H1 (cell line): ENCODE results near the gene CELF4. TPM values are rescaled to one million over a fixed set of nuclear protein-coding genes. Genes with fewer than 3 reads are reported as not detected.

ENCODE experiments used
- CTCF ChIA-PET: fragments of 300-600 bp; sonication (Branson Sonifier 250); formaldehyde crosslinking; loops from one replicate; lab custom pipeline; 2021; ENCODE audit not compliant: partially characterized antibody; lab: Charles Lee
- POLR2A ChIA-PET: fragments of 300-600 bp; sonication (Branson Sonifier 250); formaldehyde crosslinking; loops from one replicate; lab custom pipeline; 2021; ENCODE audit warnings: inconsistent platforms; ENCODE audit not compliant: partially characterized antibody; lab: Charles Lee
- DNase-seq, 2 experiments: peaks; one replicate each; pipeline versions ENCODE4 v3.0.0 to v3.0.0-alpha.2; 2010 to 2022; ENCODE audit warnings: low spot score in 2 of 2, low read depth in 1 of 2, mixed read lengths in 1 of 2
- FAIRE-seq: peaks from 2 replicates; lab custom pipeline; 2011; peaks lifted over from hg19 to GRCh38; lab: Jason Lieb, UNC
- H2AFZ ChIP-seq: 2 replicates; pipeline ENCODE4 v1.8.1; 2012; ENCODE audit warnings: low read length, inconsistent platforms
- H2AK5ac ChIP-seq: 2 replicates; pipeline ENCODE4 v1.6.1; 2013; ENCODE audit warnings: low read depth, low read length
- H2BK120ac ChIP-seq: replicated peaks from 2 replicates; pipeline ENCODE3; 2013; ENCODE audit warnings: low read depth, low read length, inconsistent platforms
- H2BK12ac ChIP-seq: 2 replicates; pipeline ENCODE4 v1.6.1; 2013; ENCODE audit warnings: low read depth, low read length
- H2BK15ac ChIP-seq: 2 replicates; pipeline ENCODE4 v1.6.1; 2013; ENCODE audit warnings: low read length
- H2BK20ac ChIP-seq: 2 replicates; pipeline ENCODE4 v1.6.1; 2013; ENCODE audit warnings: low read length
- H2BK5ac ChIP-seq: 2 replicates; pipeline ENCODE4 v1.6.1; 2013; ENCODE audit warnings: low read depth, low read length
- H3K14ac ChIP-seq: 2 replicates; pipeline ENCODE4 v1.6.1; 2013; ENCODE audit warnings: inconsistent platforms; ENCODE audit not compliant: insufficient read length
- H3K18ac ChIP-seq: 2 replicates; pipeline ENCODE4 v1.6.1; 2013; ENCODE audit warnings: low read length; ENCODE audit errors: extremely low read depth
- H3K23ac ChIP-seq: 2 replicates; pipeline ENCODE4 v1.6.1; 2013; ENCODE audit warnings: inconsistent platforms; ENCODE audit not compliant: insufficient read length
- H3K23me2 ChIP-seq: 2 replicates; pipeline ENCODE4 v1.6.1; 2013; ENCODE audit warnings: low read depth, low read length
- H3K27ac ChIP-seq: 2 replicates; pipeline ENCODE4 v1.6.1; 2011; ENCODE audit warnings: low read depth, low read length, inconsistent platforms
- H3K27me3 ChIP-seq, 4 experiments: replicated peaks in 1 of 4; 1 replicate in 1 of 4; 2 replicates in 3 of 4; pipeline versions ENCODE4 v1.6.1 to v1.8.1; 2011 to 2013; ENCODE audit warnings: low read length in 3 of 4, mild to moderate bottlenecking in 3 of 4, inconsistent platforms in 2 of 4, mixed read lengths in 2 of 4, moderate library complexity in 1 of 4; ENCODE audit not compliant: control insufficient read depth in 3 of 4, insufficient read depth in 3 of 4; ENCODE audit errors: extremely low read depth in 1 of 4
- H3K36me3 ChIP-seq, 4 experiments: 2 replicates each; pipeline versions ENCODE4 v1.6.1 to v1.8.1; 2011 to 2013; ENCODE audit warnings: mild to moderate bottlenecking in 4 of 4, low read length in 3 of 4, moderate library complexity in 2 of 4, control low read depth in 1 of 4, inconsistent platforms in 1 of 4; ENCODE audit not compliant: insufficient read depth in 4 of 4, control insufficient read depth in 2 of 4
- H3K4ac ChIP-seq: replicated peaks from 2 replicates; pipeline ENCODE3; 2013; ENCODE audit warnings: low read length, low read depth, mixed read lengths, inconsistent platforms; ENCODE audit not compliant: insufficient read length
- H3K4me1 ChIP-seq, 4 experiments: replicated peaks in 1 of 4; 1 replicate in 1 of 4; 2 replicates in 3 of 4; pipeline versions ENCODE4 v1.6.1 to v1.8.1; 2011 to 2013; ENCODE audit warnings: low read length in 3 of 4, inconsistent platforms in 2 of 4, mixed read lengths in 1 of 4; ENCODE audit not compliant: insufficient read depth in 4 of 4, control insufficient read depth in 3 of 4
- H3K4me2 ChIP-seq, 2 experiments: 2 replicates each; pipeline versions ENCODE4 v1.6.1 to v1.8.1; 2011 to 2013; ENCODE audit warnings: low read depth in 2 of 2, low read length in 2 of 2, control low read depth in 1 of 2, inconsistent platforms in 1 of 2, mild to moderate bottlenecking in 1 of 2; ENCODE audit not compliant: insufficient read depth in 1 of 2
- H3K4me3 ChIP-seq, 4 experiments: fragments of 200-600, 300-600 bp in 1 of 4; sonication (generic), shearing (Covaris generic), sonication (Bioruptor Twin) in 1 of 4; 2 replicates each; pipeline versions ENCODE4 v1.5.1 to v1.8.1; 2011 to 2016; ENCODE audit warnings: low read length in 4 of 4, low read depth in 3 of 4, control low read depth in 2 of 4, inconsistent platforms in 2 of 4, mild to moderate bottlenecking in 2 of 4, mixed read lengths in 1 of 4, moderate library complexity in 1 of 4; ENCODE audit not compliant: insufficient read depth in 2 of 4; ENCODE audit errors: extremely low read depth in 1 of 4
- H3K56ac ChIP-seq: replicated peaks from 2 replicates; pipeline ENCODE3; 2013; ENCODE audit warnings: low read depth, mild to moderate bottlenecking, mixed read lengths, low read length, inconsistent platforms; ENCODE audit not compliant: insufficient read length
- H3K79me1 ChIP-seq: 2 replicates; pipeline ENCODE4 v1.6.1; 2013; ENCODE audit warnings: low read depth, low read length, control low read depth
- H3K79me2 ChIP-seq, 2 experiments: 2 replicates each; pipeline versions ENCODE4 v1.6.1 to v1.8.1; 2012 to 2013; ENCODE audit warnings: low read length in 2 of 2, mild to moderate bottlenecking in 2 of 2, inconsistent platforms in 1 of 2; ENCODE audit not compliant: insufficient read depth in 2 of 2, control insufficient read depth in 1 of 2
- H3K9ac ChIP-seq, 4 experiments: replicated peaks in 1 of 4; 1 replicate in 1 of 4; 2 replicates in 3 of 4; pipeline versions ENCODE4 v1.6.1 to v1.8.1; 2011 to 2013; ENCODE audit warnings: low read depth in 3 of 4, low read length in 3 of 4, control low read depth in 2 of 4, mild to moderate bottlenecking in 2 of 4, moderate library complexity in 2 of 4, inconsistent platforms in 1 of 4; ENCODE audit errors: extremely low read depth in 1 of 4
- H3K9me3 ChIP-seq, 2 experiments: 2 replicates each; pipeline versions ENCODE4 v1.6.1 to v1.8.1; 2012 to 2013; ENCODE audit warnings: mild to moderate bottlenecking in 2 of 2, moderate library complexity in 2 of 2, control low read depth in 1 of 2, inconsistent platforms in 1 of 2, low read depth in 1 of 2, low read length in 1 of 2, mixed read lengths in 1 of 2; ENCODE audit not compliant: insufficient read depth in 2 of 2
- H4K20me1 ChIP-seq, 2 experiments: replicated peaks in 1 of 2; 2 replicates each; pipeline versions ENCODE3 to v1.8.1; 2011 to 2013; ENCODE audit warnings: inconsistent platforms in 2 of 2, low read length in 2 of 2, mild to moderate bottlenecking in 1 of 2; ENCODE audit not compliant: insufficient read depth in 2 of 2, control insufficient read depth in 1 of 2
- H4K5ac ChIP-seq: 2 replicates; pipeline ENCODE4 v1.6.1; 2013; ENCODE audit warnings: low read length, low read depth, mixed read lengths, inconsistent platforms; ENCODE audit not compliant: insufficient read length
- H4K8ac ChIP-seq: 2 replicates; pipeline ENCODE4 v1.8.0; 2013; ENCODE audit warnings: mild to moderate bottlenecking, moderate library complexity, low read length, inconsistent platforms; ENCODE audit not compliant: insufficient read depth; ENCODE audit errors: extremely low read depth
- H4K91ac ChIP-seq: replicated peaks from 2 replicates; pipeline ENCODE3; 2013; ENCODE audit warnings: low read length, mixed read lengths, inconsistent platforms; ENCODE audit not compliant: insufficient read length
- ATF2 ChIP-seq: IDR thresholded peaks from 2 replicates; pipeline ENCODE4 v1.6.1; 2012; ENCODE audit warnings: low read length, inconsistent platforms
- CBX5 ChIP-seq: fragments of 300-800, 300-1000 bp; sonication (generic); IDR thresholded peaks from 2 replicates; pipeline ENCODE4 v1.7.1; 2016; ENCODE audit warnings: antibody characterized with exemption, low read length, low read depth
- EGR1 ChIP-seq: IDR thresholded peaks from 2 replicates; pipeline ENCODE4 v1.6.1; 2011; ENCODE audit warnings: low read depth, low read length, borderline replicate concordance
- HDAC6 ChIP-seq: IDR thresholded peaks from one replicate; pipeline ENCODE4 v1.7.1; 2012; ENCODE audit warnings: low read depth, mild to moderate bottlenecking, inconsistent platforms, low read length, moderate library complexity
- RAD21 ChIP-seq, 2 experiments: IDR thresholded peaks in 1 of 2; conservative IDR thresholded peaks in 1 of 2; 2 replicates each; pipeline ENCODE4 v1.6.1; 2011; ENCODE audit warnings: low read depth in 2 of 2, low read length in 2 of 2, improper control_type of control experiment in 1 of 2, inconsistent platforms in 1 of 2, mild to moderate bottlenecking in 1 of 2, moderate library complexity in 1 of 2
- SP2 ChIP-seq: IDR thresholded peaks from 2 replicates; pipeline ENCODE4 v1.6.1; 2012; ENCODE audit warnings: mild to moderate bottlenecking, low read length, inconsistent platforms
- WGBS, 2 experiments: shearing (Covaris generic) in 1 of 2; methylation state at CpG; one replicate each; pipeline versions ENCODE4 v1.1.6 to v1.1.7; 2013 to 2015; ENCODE audit warnings: low lambda C conversion rate in 2 of 2, mixed read lengths in 2 of 2, inconsistent platforms in 1 of 2, low coverage in 1 of 2, missing lambda C conversion rate in 1 of 2; ENCODE audit not compliant: insufficient replicate concordance in 2 of 2, insufficient coverage in 1 of 2, insufficient read length in 1 of 2; ENCODE audit errors: extremely low coverage in 1 of 2, missing lambda C conversion rate in 1 of 2; 5-methylcytosine and 5-hydroxymethylcytosine counted together
- polyA plus RNA-seq, 7 experiments: library from polyadenylated mRNA; depleted of rRNA in 3 of 7; stranded (reverse) in 5 of 7; unstranded in 2 of 7; fragments of >200 nt in 5 of 7; fragments of 200-250 nt in 2 of 7; gene quantifications; 1 replicate in 5 of 7; 2 replicates in 1 of 7; 4 replicates in 1 of 7; pipeline versions ENCODE4 v1.2.1 to v1.2.3, GENCODE V29; 2011 to 2013; ENCODE audit warnings: missing spikeins in 2 of 7, mixed read lengths in 2 of 7
- total RNA-seq: library from RNA; stranded (reverse); fragmentation: NEBNext Ultra II Directional; extraction: Animal tissue kit (Norgen Biotek cat#: 25700); gene quantifications from 2 replicates; pipeline ENCODE4 v1.2.1, GENCODE V29; 2021

CELF4 gene
- total and polyA plus RNA-seq, 2 of the 8 experiments (the other 6 are each of a cell fraction or from before 2014, with no cell fraction given), result 1.6 to 3.4 TPM

GRCh38 chr18:37552286-37552685 lies 13.3 kb downstream of the CELF4 start:
- H2BK15ac ChIP-seq, result no peak overlapping the region
- H3K27ac ChIP-seq, result no peak overlapping the region
- H3K4me3 ChIP-seq, result no peak overlapping the region
- H2BK20ac ChIP-seq, result no peak overlapping the region
- H3K14ac ChIP-seq, result no peak overlapping the region
- H2BK5ac ChIP-seq, result no peak overlapping the region
- H3K9ac ChIP-seq, result no peak overlapping the region
- no peak for FAIRE-seq
- H4K8ac ChIP-seq, result no peak overlapping the region
- TF ChIP-seq SP2 (no peak), CBX5 (no peak), EGR1 (no peak), RAD21 (IDR thresholded peaks at IDR 0.05 in 1 of 2, conservative IDR thresholded peaks at IDR 0.05 in 1 of 2; ENCODE audit: low read depth in 2 of 2, low read length in 2 of 2) (no peak), HDAC6 (no peak), ATF2 (no peak)
- H3K79me1 ChIP-seq, result no peaks in the 10 kb centered on the region
- H2BK12ac ChIP-seq, result peak overlapping the region; percentile 91; the same call in 1 of the 2 replicates
- H3K23me2 ChIP-seq, result peaks cover 5% of the 10 kb centered on the region; the same call in 1 of the 2 replicates
- peaks cover 0 to 15% (median 11%) of the 10 kb centered on the region in 4 experiments; a peak in 6 of 7 replicates for H3K27me3 ChIP-seq
- no peak overlapping the region for H4K5ac ChIP-seq
- H3K56ac ChIP-seq, result no peak overlapping the region
- no peak overlapping the region for H2BK120ac ChIP-seq
- no peaks in the 10 kb centered on the region for H3K9me3 ChIP-seq
- peaks cover 5 to 13% (median 7%) of the 10 kb centered on the region in 4 experiments; a peak in 6 of 7 replicates for H3K4me1 ChIP-seq
- no peak for DNase-seq
- ChIA-PET POLR2A (no interaction called here), CTCF (interaction anchor here (0.6 to 2.7 kb wide), 15 partner anchors 8 to 611 kb away, joined by 3 to 23 read pairs (median 4); no protein-coding TSS in a partner anchor)
- no peak overlapping the region for H3K4me2 ChIP-seq
- H2AK5ac ChIP-seq, result no peak overlapping the region; the same call in 1 of the 2 replicates
- 85% methylated on average over 5 of the region's 5 CpGs; no CpG with 5 or more reads in 1 of the 2 experiments for WGBS, 2 experiments
- H4K20me1 ChIP-seq, result peaks cover 0 to 5% of the 10 kb centered on the region in 2 experiments
- no peak overlapping the region for H4K91ac ChIP-seq
- H3K36me3 ChIP-seq, result no peaks in the 10 kb centered on the region
- no peaks in the 10 kb centered on the region for H3K79me2 ChIP-seq
- H2AFZ ChIP-seq, result no peak overlapping the region
- no peak overlapping the region for H3K4ac ChIP-seq
- no peak overlapping the region for H3K18ac ChIP-seq
- no peak overlapping the region for H3K23ac ChIP-seq
